ENCODE results near the gene CGNL1. TPM values are rescaled to one million over a fixed set of nuclear protein-coding genes. Genes with fewer than 3 reads are reported as not detected.

Gene CGNL1
- polyA plus RNA-seq, 2 of the 4 experiments (the other 2 are of a cell fraction) = 1.4 to 1.8 TPM

DNA sequence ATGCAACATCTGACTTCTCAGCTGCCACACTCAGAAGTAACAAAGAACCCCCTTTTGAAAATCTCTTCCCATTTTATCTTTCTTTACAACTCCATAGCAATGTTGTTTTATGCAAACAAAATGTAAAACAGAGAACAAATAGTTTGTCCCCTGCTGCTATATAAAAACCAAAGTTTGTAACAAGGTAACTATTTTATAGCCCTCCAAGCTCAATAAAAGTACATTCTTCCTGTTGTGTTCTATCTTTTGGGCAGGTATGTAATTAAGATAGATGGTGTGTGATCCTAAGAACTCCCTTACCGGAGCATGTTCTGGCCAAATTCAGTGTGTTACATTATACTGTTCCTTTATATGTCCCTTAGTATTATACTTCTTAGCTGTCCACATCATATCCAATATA is 12.6 kb upstream of the CGNL1 start:
- ChIA-PET CTCF (interaction anchor here (0.8 to 5.9 kb wide), 9 partner anchors 10 to 165 kb away, joined by 3 to 24 read pairs (median 4); partner anchors contain the start of gene CGNL1), POLR2A (no interaction called here)
- ATAC-seq (no peak), DNase-seq (ENCODE audit: low read depth in 1 of 2, low spot score in 1 of 2) (no peak), FAIRE-seq (no peak)
- WGBS (ENCODE audit: missing lambda C conversion rate) = 93% methylated on average over 1 of the region's 1 CpG
- TF ChIP-seq, protein P1, sequence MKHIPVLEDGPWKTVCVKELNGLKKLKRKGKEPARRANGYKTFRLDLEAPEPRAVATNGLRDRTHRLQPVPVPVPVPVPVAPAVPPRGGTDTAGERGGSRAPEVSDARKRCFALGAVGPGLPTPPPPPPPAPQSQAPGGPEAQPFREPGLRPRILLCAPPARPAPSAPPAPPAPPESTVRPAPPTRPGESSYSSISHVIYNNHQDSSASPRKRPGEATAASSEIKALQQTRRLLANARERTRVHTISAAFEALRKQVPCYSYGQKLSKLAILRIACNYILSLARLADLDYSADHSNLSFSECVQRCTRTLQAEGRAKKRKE (CRISPR knock-in tag; IDR thresholded peaks at IDR 0.05; ENCODE audit: low read depth) = no peak
- TF ChIP-seq SMC3 (IDR thresholded peaks at IDR 0.05) = no peak
- no peak for TF ChIP-seq NFE2L2 (conservative IDR thresholded peaks at IDR 0.05; ENCODE audit: low read length)
- TF ChIP-seq NR3C1 (IDR thresholded peaks at IDR 0.05) = no peak
- TF ChIP-seq CEBPB (IDR thresholded peaks at IDR 0.05) = no peak
- no peak for TF ChIP-seq POLR2AphosphoS2 (conservative IDR thresholded peaks at IDR 0.05; ENCODE audit: low read length)
- TF ChIP-seq RAD21 (conservative IDR thresholded peaks at IDR 0.05 in 1 of 2, IDR thresholded peaks at IDR 0.05 in 1 of 2) = no peak
- H3K27ac ChIP-seq = no peak overlapping the region
- H3K9me3 ChIP-seq = no peaks in the 10 kb centered on the region
- H3K4me3 ChIP-seq = no peak overlapping the region
- H3K4me1 ChIP-seq = no peaks in the 10 kb centered on the region
- no peak overlapping the region for H3K4me2 ChIP-seq

DNA sequence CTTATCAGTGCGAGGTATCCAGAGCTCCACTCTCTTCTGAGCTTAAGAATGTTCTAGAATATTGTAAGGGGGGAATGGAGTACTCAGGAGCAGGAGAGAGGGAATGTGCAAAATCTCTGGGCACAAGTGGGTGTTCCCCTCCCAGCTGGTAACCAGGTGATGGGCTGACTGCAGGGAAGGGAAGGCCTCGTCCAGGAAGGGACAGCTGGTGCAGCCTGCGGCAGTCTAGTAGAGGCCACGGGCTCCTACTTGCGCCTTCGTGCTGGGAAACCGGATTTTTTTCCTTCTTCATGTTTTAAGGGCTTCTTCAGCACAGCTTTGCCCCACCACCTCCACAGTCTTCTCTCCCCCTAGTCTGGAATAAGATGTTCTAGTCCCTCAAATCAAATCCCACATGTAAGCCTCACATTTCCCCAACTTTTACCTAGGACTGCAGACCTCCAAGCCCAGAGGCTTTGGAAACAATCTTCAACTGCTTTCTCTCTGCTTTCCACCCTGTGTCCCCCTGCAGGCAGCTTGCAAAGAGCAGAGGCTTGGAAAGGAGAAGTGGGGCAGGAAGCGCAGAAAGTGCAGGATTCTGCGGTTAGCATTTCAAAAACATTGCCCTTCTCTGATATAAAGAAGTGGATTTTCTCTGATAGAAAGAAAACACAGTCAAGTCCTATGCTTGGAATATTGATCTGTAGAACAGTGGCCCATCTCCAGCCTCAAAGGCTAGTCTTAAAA is 11.9 kb upstream of the CGNL1 start:
- no peak for TF ChIP-seq MAZ (IDR thresholded peaks at IDR 0.05; ENCODE audit: borderline replicate concordance, low read depth, low read length)
- TF ChIP-seq, protein P2, sequence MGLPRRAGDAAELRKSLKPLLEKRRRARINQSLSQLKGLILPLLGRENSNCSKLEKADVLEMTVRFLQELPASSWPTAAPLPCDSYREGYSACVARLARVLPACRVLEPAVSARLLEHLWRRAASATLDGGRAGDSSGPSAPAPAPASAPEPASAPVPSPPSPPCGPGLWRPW (IDR thresholded peaks at IDR 0.05) = no peak
- no peak for TF ChIP-seq POLR2A (IDR thresholded peaks at IDR 0.05; ENCODE audit: low read length)
- no peak for TF ChIP-seq HOXB13 (CRISPR knock-in tag; IDR thresholded peaks at IDR 0.05; ENCODE audit: low read depth)
- TF ChIP-seq TFCP2L1 (CRISPR knock-in tag; IDR thresholded peaks at IDR 0.05) = no peak
- no peak for TF ChIP-seq CBX2 (IDR thresholded peaks at IDR 0.05; ENCODE audit: borderline replicate concordance, low read depth)
- TF ChIP-seq RARB (CRISPR knock-in tag; IDR thresholded peaks at IDR 0.05) = no peak
- TF ChIP-seq BHLHE40 (IDR thresholded peaks at IDR 0.05; ENCODE audit: low read depth, low read length) = no peak
- TF ChIP-seq HDAC2 (IDR thresholded peaks at IDR 0.05) = no peak
- no peak for TF ChIP-seq POLR2AphosphoS2 (conservative IDR thresholded peaks at IDR 0.05; ENCODE audit: low read length)
- no peak for TF ChIP-seq RFX5 (IDR thresholded peaks at IDR 0.05)
- TF ChIP-seq, protein P3, sequence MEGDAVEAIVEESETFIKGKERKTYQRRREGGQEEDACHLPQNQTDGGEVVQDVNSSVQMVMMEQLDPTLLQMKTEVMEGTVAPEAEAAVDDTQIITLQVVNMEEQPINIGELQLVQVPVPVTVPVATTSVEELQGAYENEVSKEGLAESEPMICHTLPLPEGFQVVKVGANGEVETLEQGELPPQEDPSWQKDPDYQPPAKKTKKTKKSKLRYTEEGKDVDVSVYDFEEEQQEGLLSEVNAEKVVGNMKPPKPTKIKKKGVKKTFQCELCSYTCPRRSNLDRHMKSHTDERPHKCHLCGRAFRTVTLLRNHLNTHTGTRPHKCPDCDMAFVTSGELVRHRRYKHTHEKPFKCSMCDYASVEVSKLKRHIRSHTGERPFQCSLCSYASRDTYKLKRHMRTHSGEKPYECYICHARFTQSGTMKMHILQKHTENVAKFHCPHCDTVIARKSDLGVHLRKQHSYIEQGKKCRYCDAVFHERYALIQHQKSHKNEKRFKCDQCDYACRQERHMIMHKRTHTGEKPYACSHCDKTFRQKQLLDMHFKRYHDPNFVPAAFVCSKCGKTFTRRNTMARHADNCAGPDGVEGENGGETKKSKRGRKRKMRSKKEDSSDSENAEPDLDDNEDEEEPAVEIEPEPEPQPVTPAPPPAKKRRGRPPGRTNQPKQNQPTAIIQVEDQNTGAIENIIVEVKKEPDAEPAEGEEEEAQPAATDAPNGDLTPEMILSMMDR (IDR thresholded peaks at IDR 0.05) = no peak
- no peak for TF ChIP-seq KDM1A (IDR thresholded peaks at IDR 0.05; ENCODE audit: low read depth)
- no peak for TF ChIP-seq GATA3 (IDR thresholded peaks at IDR 0.05; ENCODE audit: borderline replicate concordance)
- TF ChIP-seq JUNB (IDR thresholded peaks at IDR 0.05) = no peak
- TF ChIP-seq, protein P4, sequence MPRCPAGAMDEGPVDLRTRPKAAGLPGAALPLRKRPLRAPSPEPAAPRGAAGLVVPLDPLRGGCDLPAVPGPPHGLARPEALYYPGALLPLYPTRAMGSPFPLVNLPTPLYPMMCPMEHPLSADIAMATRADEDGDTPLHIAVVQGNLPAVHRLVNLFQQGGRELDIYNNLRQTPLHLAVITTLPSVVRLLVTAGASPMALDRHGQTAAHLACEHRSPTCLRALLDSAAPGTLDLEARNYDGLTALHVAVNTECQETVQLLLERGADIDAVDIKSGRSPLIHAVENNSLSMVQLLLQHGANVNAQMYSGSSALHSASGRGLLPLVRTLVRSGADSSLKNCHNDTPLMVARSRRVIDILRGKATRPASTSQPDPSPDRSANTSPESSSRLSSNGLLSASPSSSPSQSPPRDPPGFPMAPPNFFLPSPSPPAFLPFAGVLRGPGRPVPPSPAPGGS (IDR thresholded peaks at IDR 0.05) = no peak
- TF ChIP-seq MYC (IDR thresholded peaks at IDR 0.05; ENCODE audit: borderline replicate concordance, low read length) = no peak
- TF ChIP-seq FOXS1 (CRISPR knock-in tag; IDR thresholded peaks at IDR 0.05) = no peak
- TF ChIP-seq NFE2L2 (conservative IDR thresholded peaks at IDR 0.05; ENCODE audit: low read length) = no peak
- no peak for TF ChIP-seq KDM5A (IDR thresholded peaks at IDR 0.05)
- DNase-seq (ENCODE audit: low read depth in 1 of 2, low spot score in 1 of 2) (no peak), FAIRE-seq (no peak), ATAC-seq (peak; percentile 66 to 69; a peak in 4 of 6 replicates)
- Histone ChIP-seq H3K4me2 (no peak overlapping the region), H3K4me1 (no peaks in the 10 kb centered on the region), H3K4me3 (no peak overlapping the region), H3K9me3 (no peaks in the 10 kb centered on the region), H3K27ac (no peak overlapping the region)
- WGBS (ENCODE audit: missing lambda C conversion rate) = 93% methylated on average over 9 of the region's 9 CpGs
- CTCF ChIA-PET = interaction anchor here (0.6 to 5.9 kb wide), 10 partner anchors 9 to 177 kb away, joined by 3 to 24 read pairs (median 4); partner anchors contain the start of gene CGNL1
- POLR2A ChIA-PET = interaction anchor here (0.6 kb wide), 1 partner anchor 12 kb away, joined by 3 read pairs; the partner anchor contains the start of gene CGNL1
